GM18868 (cell line): ENCODE data around the gene TGFBI.

Source experiments
- ATAC-seq: cut with Tn5 transposase; IDR thresholded peaks from one replicate; pipeline ENCODE4 v1.9.1; 2021; ENCODE audit warnings: mild to moderate bottlenecking, moderate library complexity; ENCODE audit not compliant: unreplicated experiment

The TGFBI gene

GRCh38 chr5:136028782-136029742, at the start of gene TGFBI:
Gene TGFBI, plus strand, starts transcription at chr5:136028988. Its CDS starts 68 bp downstream, at chr5:136029056.
- ATAC-seq: peak; percentile 54

GRCh38 chr5:135978993-135979392, 49.8 kb upstream of the TGFBI start:
- ATAC-seq: no peak

- no peak for ATAC-seq
These were observed 49.3 kb upstream of the TGFBI start for GRCh38 chr5:135979510-135979909.

GRCh38 chr5:135980620-135981019, 48.2 kb upstream of the TGFBI start:
- ATAC-seq: no peak

GRCh38 chr5:135985951-135986350, 42.8 kb upstream of the TGFBI start:
- no peak for ATAC-seq

- no peak for ATAC-seq
These were observed 42.4 kb upstream of the TGFBI start for GRCh38 chr5:135986401-135986800.

- ATAC-seq: no peak
These were observed 41.8 kb upstream of the TGFBI start for GRCh38 chr5:135986891-135987401.

- ATAC-seq: no peak
These were observed 40.2 kb upstream of the TGFBI start for GRCh38 chr5:135988546-135988945.

GRCh38 chr5:135989686-135990085, 39.1 kb upstream of the TGFBI start:
- no peak for ATAC-seq

- no peak for ATAC-seq
These were observed 38.1 kb upstream of the TGFBI start for GRCh38 chr5:135990528-135991255.

GRCh38 chr5:135991429-135991828, 37.4 kb upstream of the TGFBI start:
- no peak for ATAC-seq

GRCh38 chr5:135993335-135993879, 35.4 kb upstream of the TGFBI start:
- ATAC-seq: no peak

GRCh38 chr5:135993880-135994636, 34.7 kb upstream of the TGFBI start:
- ATAC-seq: no peak

- ATAC-seq: no peak
These were observed 32.8 kb upstream of the TGFBI start for GRCh38 chr5:135995976-135996375.

GRCh38 chr5:135996611-135997010, 32.2 kb upstream of the TGFBI start:
- ATAC-seq: no peak

- ATAC-seq: no peak
These were observed 31.0 kb upstream of the TGFBI start for GRCh38 chr5:135997673-135998335.

GRCh38 chr5:135998889-135999288, 29.9 kb upstream of the TGFBI start:
- no peak for ATAC-seq

- ATAC-seq: no peak
These were observed 29.2 kb upstream of the TGFBI start for GRCh38 chr5:135999406-136000139.

GRCh38 chr5:136000147-136000546, 28.6 kb upstream of the TGFBI start:
- no peak for ATAC-seq
